Frontal cortex (tissue), 4 donors: ENCODE measurements around the gene PHF20. TPM values are rescaled to one million over a fixed set of nuclear protein-coding genes. Genes with fewer than 3 reads are reported as not detected.
"Not testable (repeated sequence)": the region's sequence is repeated elsewhere in the genome, so short reads cannot be mapped to it uniquely, and the experiment has no call there.

ENCODE experiments used
- DNase-seq, 2 donors: peaks; one replicate each; pipeline ENCODE4 v3.0.0; 2012; ENCODE audit warnings: low spot score in 2 of 2
- FAIRE-seq: peaks from 2 replicates; lab custom pipeline; 2012; peaks lifted over from hg19 to GRCh38; lab: Jason Lieb, UNC
- total RNA-seq: library from RNA; depleted of rRNA; stranded (reverse); fragments of >200 nt; gene quantifications from one replicate; pipeline ENCODE4 v1.2.3, GENCODE V29; 2014
- donor health status: control.
- donor health status: control.
- donor health status: control.

The PHF20 gene
- total RNA-seq, 1 donor from 2014 or later: 53.8 TPM

- FAIRE-seq (no peak), DNase-seq (no peak)
Measured at GRCh38 chr20:35738410-35739179, 33.2 kb upstream of the PHF20 start.

GRCh38 chr20:35739294-35740163, 32.3 kb upstream of the PHF20 start:
- DNase-seq: no peak
- FAIRE-seq: no peak

GRCh38 chr20:35741892-35742740, 29.7 kb upstream of the PHF20 start, which contains the start of gene RBM39:
RBM39 (minus strand) TSS chr20:35742260; CDS start chr20:35740874, 1,386 bp downstream.
- FAIRE-seq (peak; percentile 77), DNase-seq (peak; percentile 73 to 92)

GRCh38 chr20:35742741-35743523, 28.9 kb upstream of the PHF20 start:
- DNase-seq (peak in 1 of 2 donors; percentile 25), FAIRE-seq (no peak)

GRCh38 chr20:35743693-35744491, 27.9 kb upstream of the PHF20 start:
- FAIRE-seq: no peak

GRCh38 chr20:35744492-35744841, 27.3 kb upstream of the PHF20 start:
- not testable (repeated sequence) for DNase-seq, FAIRE-seq

More at GRCh38 chr20:35743693-35744491, 27.9 kb upstream of the PHF20 start:
- DNase-seq: no peak

- DNase-seq (no peak), FAIRE-seq (no peak)
Measured at GRCh38 chr20:35750611-35751010, 21.2 kb upstream of the PHF20 start.

GRCh38 chr20:35756404-35756803, 15.4 kb upstream of the PHF20 start:
- no peak for FAIRE-seq
- DNase-seq: no peak

- FAIRE-seq (no peak), DNase-seq (no peak)
Measured at GRCh38 chr20:35757098-35757705, 14.6 kb upstream of the PHF20 start.

GRCh38 chr20:35761548-35761947, 10.3 kb upstream of the PHF20 start:
- DNase-seq, FAIRE-seq: not testable (repeated sequence)

- DNase-seq (no peak), FAIRE-seq (no peak)
Measured at GRCh38 chr20:35762461-35762860, 9.4 kb upstream of the PHF20 start.

GRCh38 chr20:35764936-35765335, 6.9 kb upstream of the PHF20 start:
- DNase-seq, FAIRE-seq: not testable (repeated sequence)

GRCh38 chr20:35766843-35767242, 5.0 kb upstream of the PHF20 start:
- DNase-seq (no peak), FAIRE-seq (no peak)

GRCh38 chr20:35767683-35768481, 3.9 kb upstream of the PHF20 start:
- FAIRE-seq (no peak), DNase-seq (peak in 1 of 2 donors; percentile 32)

GRCh38 chr20:35768731-35769664, 2.8 kb upstream of the PHF20 start:
- DNase-seq (peak in 1 of 2 donors; percentile 61), FAIRE-seq (no peak)

GRCh38 chr20:35771367-35771688, 487 bp upstream of the PHF20 start:
- FAIRE-seq: no peak
- DNase-seq: no peak
